UCSD-AML1 (cell line): ENCODE measurements around the gene LINC00305.

Experiments used
- DNase-seq: peaks from one replicate; lab custom pipeline; 2025; ENCODE audit not compliant: unreplicated experiment; lab: John Stamatoyannopoulos, UW

LINC00305 gene

GRCh38 chr18:64148988-64149387 is at the start of gene LINC00305:
TSS of gene LINC00305 (minus strand) at chr18:64149088.
- DNase-seq: no peak

GRCh38 chr18:64191069-64191468 is 42.2 kb upstream of the LINC00305 start:
- DNase-seq: peak; percentile 12

- no peak for DNase-seq
Measured at GRCh38 chr18:64185987-64186386, 37.1 kb upstream of the LINC00305 start.

GRCh38 chr18:64183665-64184064 is 34.8 kb upstream of the LINC00305 start:
- DNase-seq: no peak

GRCh38 chr18:64180617-64181016 is 31.7 kb upstream of the LINC00305 start:
- no peak for DNase-seq

- DNase-seq: no peak
Measured at GRCh38 chr18:64180171-64180570, 31.3 kb upstream of the LINC00305 start.

GRCh38 chr18:64179556-64180080 is 30.7 kb upstream of the LINC00305 start:
- no peak for DNase-seq

GRCh38 chr18:64178860-64179259 is 30.0 kb upstream of the LINC00305 start:
- DNase-seq: no peak

GRCh38 chr18:64175432-64175831 is 26.5 kb upstream of the LINC00305 start:
- DNase-seq: no peak

GRCh38 chr18:64171576-64171975 is 22.7 kb upstream of the LINC00305 start:
- no peak for DNase-seq

GRCh38 chr18:64167408-64167925 is 18.6 kb upstream of the LINC00305 start:
- no peak for DNase-seq

- DNase-seq: no peak
Measured at GRCh38 chr18:64165906-64166305, 17.0 kb upstream of the LINC00305 start.

- no peak for DNase-seq
Measured at GRCh38 chr18:64164883-64165282, 16.0 kb upstream of the LINC00305 start.

- no peak for DNase-seq
Measured at GRCh38 chr18:64149916-64150438, 1.1 kb upstream of the LINC00305 start.

- DNase-seq: no peak
Measured at GRCh38 chr18:64142904-64143303, 6.0 kb downstream of the LINC00305 start.

- DNase-seq: no peak
Measured at GRCh38 chr18:64137914-64138313, 11.0 kb downstream of the LINC00305 start.

GRCh38 chr18:64134044-64134747 is 14.7 kb downstream of the LINC00305 start:
- no peak for DNase-seq

GRCh38 chr18:64132871-64133270 is 16.0 kb downstream of the LINC00305 start:
- no peak for DNase-seq

GRCh38 chr18:64131314-64131713 is 17.6 kb downstream of the LINC00305 start:
- no peak for DNase-seq

- DNase-seq: no peak
Measured at GRCh38 chr18:64127172-64127571, 21.7 kb downstream of the LINC00305 start.

- DNase-seq: no peak
Measured at GRCh38 chr18:64119916-64120315, 29.0 kb downstream of the LINC00305 start.

- no peak for DNase-seq
Measured at GRCh38 chr18:64118406-64118805, 30.5 kb downstream of the LINC00305 start.
